ENCODE measurements around the gene LRIF1. TPM values are rescaled to one million over a fixed set of nuclear protein-coding genes. Genes with fewer than 3 reads are reported as not detected.

The LRIF1 gene
- total and polyA plus RNA-seq, 2 of the 8 experiments (the other 6 are each of a cell fraction or from before 2014, with no cell fraction given) = 5.2 to 19.3 TPM

DNA sequence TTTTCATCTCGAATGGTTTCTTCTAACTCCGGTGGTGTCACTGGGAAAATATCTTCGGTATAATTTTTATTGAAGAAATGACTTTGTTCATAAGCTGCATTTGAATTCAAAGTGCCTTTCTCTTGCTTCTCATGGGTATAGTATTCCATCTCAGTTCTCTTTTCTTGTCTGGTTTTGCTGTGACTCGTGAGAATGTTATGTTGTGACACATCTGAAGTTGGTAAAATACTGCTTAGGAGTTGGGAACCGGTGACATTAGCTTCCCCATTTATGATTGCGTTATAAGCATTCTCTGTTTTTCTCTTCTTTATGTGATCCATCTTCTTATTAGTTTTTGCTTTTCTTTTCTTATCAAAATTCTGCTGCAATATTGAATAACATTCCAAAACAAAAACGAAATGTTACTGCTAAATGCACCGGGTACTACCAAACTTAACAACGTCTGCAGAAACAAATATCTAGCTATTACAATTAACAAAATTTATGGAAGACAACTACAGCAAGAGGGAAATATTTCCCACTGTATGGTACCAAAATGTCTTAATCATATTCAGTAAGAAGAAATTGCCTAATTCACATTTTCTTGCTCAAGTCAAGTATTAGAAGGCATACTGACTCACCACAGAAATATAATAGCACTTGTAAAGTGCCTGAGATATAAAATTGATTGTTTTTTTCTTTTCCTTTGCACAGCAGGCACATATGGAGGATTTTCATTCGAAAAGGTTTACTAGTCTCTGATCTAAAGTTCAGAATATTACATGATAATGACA is 15.5 kb downstream of the LRIF1 start (continued):
- TF ChIP-seq, protein P1, sequence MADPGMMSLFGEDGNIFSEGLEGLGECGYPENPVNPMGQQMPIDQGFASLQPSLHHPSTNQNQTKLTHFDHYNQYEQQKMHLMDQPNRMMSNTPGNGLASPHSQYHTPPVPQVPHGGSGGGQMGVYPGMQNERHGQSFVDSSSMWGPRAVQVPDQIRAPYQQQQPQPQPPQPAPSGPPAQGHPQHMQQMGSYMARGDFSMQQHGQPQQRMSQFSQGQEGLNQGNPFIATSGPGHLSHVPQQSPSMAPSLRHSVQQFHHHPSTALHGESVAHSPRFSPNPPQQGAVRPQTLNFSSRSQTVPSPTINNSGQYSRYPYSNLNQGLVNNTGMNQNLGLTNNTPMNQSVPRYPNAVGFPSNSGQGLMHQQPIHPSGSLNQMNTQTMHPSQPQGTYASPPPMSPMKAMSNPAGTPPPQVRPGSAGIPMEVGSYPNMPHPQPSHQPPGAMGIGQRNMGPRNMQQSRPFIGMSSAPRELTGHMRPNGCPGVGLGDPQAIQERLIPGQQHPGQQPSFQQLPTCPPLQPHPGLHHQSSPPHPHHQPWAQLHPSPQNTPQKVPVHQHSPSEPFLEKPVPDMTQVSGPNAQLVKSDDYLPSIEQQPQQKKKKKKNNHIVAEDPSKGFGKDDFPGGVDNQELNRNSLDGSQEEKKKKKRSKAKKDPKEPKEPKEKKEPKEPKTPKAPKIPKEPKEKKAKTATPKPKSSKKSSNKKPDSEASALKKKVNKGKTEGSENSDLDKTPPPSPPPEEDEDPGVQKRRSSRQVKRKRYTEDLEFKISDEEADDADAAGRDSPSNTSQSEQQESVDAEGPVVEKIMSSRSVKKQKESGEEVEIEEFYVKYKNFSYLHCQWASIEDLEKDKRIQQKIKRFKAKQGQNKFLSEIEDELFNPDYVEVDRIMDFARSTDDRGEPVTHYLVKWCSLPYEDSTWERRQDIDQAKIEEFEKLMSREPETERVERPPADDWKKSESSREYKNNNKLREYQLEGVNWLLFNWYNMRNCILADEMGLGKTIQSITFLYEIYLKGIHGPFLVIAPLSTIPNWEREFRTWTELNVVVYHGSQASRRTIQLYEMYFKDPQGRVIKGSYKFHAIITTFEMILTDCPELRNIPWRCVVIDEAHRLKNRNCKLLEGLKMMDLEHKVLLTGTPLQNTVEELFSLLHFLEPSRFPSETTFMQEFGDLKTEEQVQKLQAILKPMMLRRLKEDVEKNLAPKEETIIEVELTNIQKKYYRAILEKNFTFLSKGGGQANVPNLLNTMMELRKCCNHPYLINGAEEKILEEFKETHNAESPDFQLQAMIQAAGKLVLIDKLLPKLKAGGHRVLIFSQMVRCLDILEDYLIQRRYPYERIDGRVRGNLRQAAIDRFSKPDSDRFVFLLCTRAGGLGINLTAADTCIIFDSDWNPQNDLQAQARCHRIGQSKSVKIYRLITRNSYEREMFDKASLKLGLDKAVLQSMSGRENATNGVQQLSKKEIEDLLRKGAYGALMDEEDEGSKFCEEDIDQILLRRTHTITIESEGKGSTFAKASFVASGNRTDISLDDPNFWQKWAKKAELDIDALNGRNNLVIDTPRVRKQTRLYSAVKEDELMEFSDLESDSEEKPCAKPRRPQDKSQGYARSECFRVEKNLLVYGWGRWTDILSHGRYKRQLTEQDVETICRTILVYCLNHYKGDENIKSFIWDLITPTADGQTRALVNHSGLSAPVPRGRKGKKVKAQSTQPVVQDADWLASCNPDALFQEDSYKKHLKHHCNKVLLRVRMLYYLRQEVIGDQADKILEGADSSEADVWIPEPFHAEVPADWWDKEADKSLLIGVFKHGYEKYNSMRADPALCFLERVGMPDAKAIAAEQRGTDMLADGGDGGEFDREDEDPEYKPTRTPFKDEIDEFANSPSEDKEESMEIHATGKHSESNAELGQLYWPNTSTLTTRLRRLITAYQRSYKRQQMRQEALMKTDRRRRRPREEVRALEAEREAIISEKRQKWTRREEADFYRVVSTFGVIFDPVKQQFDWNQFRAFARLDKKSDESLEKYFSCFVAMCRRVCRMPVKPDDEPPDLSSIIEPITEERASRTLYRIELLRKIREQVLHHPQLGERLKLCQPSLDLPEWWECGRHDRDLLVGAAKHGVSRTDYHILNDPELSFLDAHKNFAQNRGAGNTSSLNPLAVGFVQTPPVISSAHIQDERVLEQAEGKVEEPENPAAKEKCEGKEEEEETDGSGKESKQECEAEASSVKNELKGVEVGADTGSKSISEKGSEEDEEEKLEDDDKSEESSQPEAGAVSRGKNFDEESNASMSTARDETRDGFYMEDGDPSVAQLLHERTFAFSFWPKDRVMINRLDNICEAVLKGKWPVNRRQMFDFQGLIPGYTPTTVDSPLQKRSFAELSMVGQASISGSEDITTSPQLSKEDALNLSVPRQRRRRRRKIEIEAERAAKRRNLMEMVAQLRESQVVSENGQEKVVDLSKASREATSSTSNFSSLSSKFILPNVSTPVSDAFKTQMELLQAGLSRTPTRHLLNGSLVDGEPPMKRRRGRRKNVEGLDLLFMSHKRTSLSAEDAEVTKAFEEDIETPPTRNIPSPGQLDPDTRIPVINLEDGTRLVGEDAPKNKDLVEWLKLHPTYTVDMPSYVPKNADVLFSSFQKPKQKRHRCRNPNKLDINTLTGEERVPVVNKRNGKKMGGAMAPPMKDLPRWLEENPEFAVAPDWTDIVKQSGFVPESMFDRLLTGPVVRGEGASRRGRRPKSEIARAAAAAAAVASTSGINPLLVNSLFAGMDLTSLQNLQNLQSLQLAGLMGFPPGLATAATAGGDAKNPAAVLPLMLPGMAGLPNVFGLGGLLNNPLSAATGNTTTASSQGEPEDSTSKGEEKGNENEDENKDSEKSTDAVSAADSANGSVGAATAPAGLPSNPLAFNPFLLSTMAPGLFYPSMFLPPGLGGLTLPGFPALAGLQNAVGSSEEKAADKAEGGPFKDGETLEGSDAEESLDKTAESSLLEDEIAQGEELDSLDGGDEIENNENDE (IDR thresholded peaks at IDR 0.05; ENCODE audit: insufficient replicate concordance, low read length) = no peak
- TF ChIP-seq, protein P2, sequence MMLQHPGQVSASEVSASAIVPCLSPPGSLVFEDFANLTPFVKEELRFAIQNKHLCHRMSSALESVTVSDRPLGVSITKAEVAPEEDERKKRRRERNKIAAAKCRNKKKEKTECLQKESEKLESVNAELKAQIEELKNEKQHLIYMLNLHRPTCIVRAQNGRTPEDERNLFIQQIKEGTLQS (IDR thresholded peaks at IDR 0.05; ENCODE audit: insufficient read depth, low read depth, low read length) = no peak
- TF ChIP-seq, protein P3, sequence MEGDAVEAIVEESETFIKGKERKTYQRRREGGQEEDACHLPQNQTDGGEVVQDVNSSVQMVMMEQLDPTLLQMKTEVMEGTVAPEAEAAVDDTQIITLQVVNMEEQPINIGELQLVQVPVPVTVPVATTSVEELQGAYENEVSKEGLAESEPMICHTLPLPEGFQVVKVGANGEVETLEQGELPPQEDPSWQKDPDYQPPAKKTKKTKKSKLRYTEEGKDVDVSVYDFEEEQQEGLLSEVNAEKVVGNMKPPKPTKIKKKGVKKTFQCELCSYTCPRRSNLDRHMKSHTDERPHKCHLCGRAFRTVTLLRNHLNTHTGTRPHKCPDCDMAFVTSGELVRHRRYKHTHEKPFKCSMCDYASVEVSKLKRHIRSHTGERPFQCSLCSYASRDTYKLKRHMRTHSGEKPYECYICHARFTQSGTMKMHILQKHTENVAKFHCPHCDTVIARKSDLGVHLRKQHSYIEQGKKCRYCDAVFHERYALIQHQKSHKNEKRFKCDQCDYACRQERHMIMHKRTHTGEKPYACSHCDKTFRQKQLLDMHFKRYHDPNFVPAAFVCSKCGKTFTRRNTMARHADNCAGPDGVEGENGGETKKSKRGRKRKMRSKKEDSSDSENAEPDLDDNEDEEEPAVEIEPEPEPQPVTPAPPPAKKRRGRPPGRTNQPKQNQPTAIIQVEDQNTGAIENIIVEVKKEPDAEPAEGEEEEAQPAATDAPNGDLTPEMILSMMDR (IDR thresholded peaks at IDR 0.05; ENCODE audit: control extremely low read depth in 1 of 3, insufficient read depth in 1 of 3, low read depth in 1 of 3, low read length in 3 of 3) = no peak
- TF ChIP-seq KDM1A (IDR thresholded peaks at IDR 0.05; ENCODE audit: borderline replicate concordance, low read length) (no peak), SP4 (IDR thresholded peaks at IDR 0.05; ENCODE audit: low read length) (no peak), SUZ12 (IDR thresholded peaks at IDR 0.05; ENCODE audit: low read length) (no peak), JUN (IDR thresholded peaks at IDR 0.05; ENCODE audit: low read depth, low read length) (no peak)
